ENCODE results near the gene CBL. TPM values are rescaled to one million over a fixed set of nuclear protein-coding genes. Genes with fewer than 3 reads are reported as not detected.

Gene CBL
- polyA plus RNA-seq, 4 donors: 19.9 to 22.8 (median 21.6) TPM

Other genes starting within 250 kb of the CBL start
- gene FOXR1, start 234.6 kb upstream of the CBL start, polyA plus RNA-seq (ENCODE audit: insufficient read length in 4 of 4): under 1 TPM in 1 of 4 donors, not detected in 3; 0.05 TPM
- gene CENATAC, start 208.2 kb upstream of the CBL start, polyA plus RNA-seq (ENCODE audit: insufficient read length in 4 of 4): 10 to 100 TPM; 15.0 to 23.9 (median 17.1) TPM
- gene RPS25, start 188.0 kb upstream of the CBL start, polyA plus RNA-seq (ENCODE audit: insufficient read length in 4 of 4): 1,000 to 10,000 TPM; 1,012 to 1,189 (median 1,098) TPM
- gene TRAPPC4, start 187.6 kb upstream of the CBL start, polyA plus RNA-seq (ENCODE audit: insufficient read length in 4 of 4): 100 to 1,000 TPM in 2 of 4 donors, 10 to 100 TPM in 2; 91.9 to 145 (median 117) TPM
- 100 to 1,000 TPM in 2 of 4 donors, 10 to 100 TPM in 2; 82.6 to 110 (median 100) TPM for gene SLC37A4, start 175.5 kb upstream of the CBL start, polyA plus RNA-seq (ENCODE audit: insufficient read length in 4 of 4)
- gene HYOU1, start 149.1 kb upstream of the CBL start, polyA plus RNA-seq (ENCODE audit: insufficient read length in 4 of 4): 100 to 1,000 TPM; 111 to 133 (median 122) TPM
- 10 to 100 TPM; 51.9 to 59.5 (median 54.7) TPM for gene VPS11, start 138.5 kb upstream of the CBL start, polyA plus RNA-seq (ENCODE audit: insufficient read length in 4 of 4)
- gene HMBS, start 121.5 kb upstream of the CBL start, polyA plus RNA-seq (ENCODE audit: insufficient read length in 4 of 4): 10 to 100 TPM; 25.9 to 28.6 (median 26.4) TPM
- gene DPAGT1, start 104.5 kb upstream of the CBL start, polyA plus RNA-seq (ENCODE audit: insufficient read length in 4 of 4): 10 to 100 TPM; 56.3 to 70.4 (median 59.5) TPM
- gene C2CD2L, start 99.0 kb upstream of the CBL start, polyA plus RNA-seq (ENCODE audit: insufficient read length in 4 of 4): 10 to 100 TPM; 10.6 to 14.0 (median 11.8) TPM
- 10 to 100 TPM; 26.5 to 33.2 (median 30.0) TPM for gene HINFP, start 84.8 kb upstream of the CBL start, polyA plus RNA-seq (ENCODE audit: insufficient read length in 4 of 4)
- under 1 TPM; 0.71 to 0.81 (median 0.76) TPM for gene ABCG4, start 57.3 kb upstream of the CBL start, polyA plus RNA-seq (ENCODE audit: insufficient read length in 4 of 4)
- gene NLRX1, start 37.6 kb upstream of the CBL start, polyA plus RNA-seq (ENCODE audit: insufficient read length in 4 of 4): 10 to 100 TPM; 11.7 to 14.4 (median 12.2) TPM
- 10 to 100 TPM; 12.7 to 19.1 (median 14.2) TPM for gene NHERF4, start 20.9 kb upstream of the CBL start, polyA plus RNA-seq (ENCODE audit: insufficient read length in 4 of 4)
- 10 to 100 TPM; 53.1 to 67.4 (median 54.5) TPM for gene MCAM, start 110.8 kb downstream of the CBL start, polyA plus RNA-seq (ENCODE audit: insufficient read length in 4 of 4)
- 10 to 100 TPM; 32.2 to 36.8 (median 32.9) TPM for gene RNF26, start 128.2 kb downstream of the CBL start, polyA plus RNA-seq (ENCODE audit: insufficient read length in 4 of 4)
- gene C1QTNF5, start 134.5 kb downstream of the CBL start, polyA plus RNA-seq (ENCODE audit: insufficient read length in 4 of 4): 10 to 100 TPM; 20.6 to 33.6 (median 25.5) TPM
- gene MFRP, start 140.4 kb downstream of the CBL start, polyA plus RNA-seq (ENCODE audit: insufficient read length in 4 of 4): not detected
- gene USP2, start 175.4 kb downstream of the CBL start, polyA plus RNA-seq (ENCODE audit: insufficient read length in 4 of 4): 10 to 100 TPM in 3 of 4 donors, 1 to 10 TPM in 1; 6.8 to 13.6 (median 11.1) TPM
- 100 to 1,000 TPM in 1 of 4 donors, 10 to 100 TPM in 3; 88.7 to 107 (median 90.0) TPM for gene THY1, start 216.8 kb downstream of the CBL start, polyA plus RNA-seq (ENCODE audit: insufficient read length in 4 of 4)

Data from right renal pelvis (tissue), 4 donors.